22Rv1 (cell line): Measurements from ENCODE around the gene RIOX2.

ENCODE experiments used
- ZFX ChIP-seq: fragments of 450-650 bp; IDR thresholded peaks from 2 replicates; pipeline ENCODE4 v1.6.1; 2017; ENCODE audit warnings: antibody characterized with exemption, borderline replicate concordance
- TF ChIP-seq, protein P1 (sequence below): fragments of 450-650 bp; IDR thresholded peaks from 2 replicates; pipeline ENCODE4 v1.5.1; 2017; ENCODE audit warnings: mild to moderate bottlenecking

DNA sequence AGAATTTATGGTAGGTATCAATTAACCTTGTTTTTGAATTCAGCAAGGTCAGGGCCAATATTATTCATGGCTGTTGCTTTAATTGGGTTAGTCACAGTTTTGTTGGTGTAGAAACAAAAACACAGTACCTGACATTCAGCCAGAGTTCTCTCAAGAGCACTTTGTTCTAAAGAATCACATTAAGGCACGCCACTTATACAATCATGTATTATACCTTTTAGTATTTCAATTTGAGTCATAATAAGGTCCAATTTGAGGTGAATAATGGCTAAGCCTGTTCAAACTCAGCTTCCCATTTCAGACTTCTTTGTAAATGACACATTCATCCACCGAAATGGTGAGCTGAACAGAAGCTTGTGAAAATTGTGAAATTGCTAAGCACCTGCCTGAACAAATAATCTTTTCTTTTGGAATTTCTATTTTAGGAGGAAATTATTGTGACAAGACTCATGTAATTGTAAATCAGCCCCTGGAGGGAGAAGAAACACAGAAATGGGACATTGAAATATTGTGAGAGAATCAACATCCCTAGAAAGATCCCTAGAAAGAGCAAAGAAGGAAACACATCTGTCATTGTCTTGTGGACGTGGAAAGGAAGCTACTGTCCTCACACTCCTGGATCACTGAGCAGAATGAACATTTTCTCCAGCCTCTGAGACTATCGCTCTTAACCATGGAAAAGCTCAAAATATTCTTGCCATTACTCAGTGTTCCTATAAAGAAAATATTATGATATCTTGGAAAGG is 29.3 kb downstream of the RIOX2 start:
- TF ChIP-seq, protein P1, sequence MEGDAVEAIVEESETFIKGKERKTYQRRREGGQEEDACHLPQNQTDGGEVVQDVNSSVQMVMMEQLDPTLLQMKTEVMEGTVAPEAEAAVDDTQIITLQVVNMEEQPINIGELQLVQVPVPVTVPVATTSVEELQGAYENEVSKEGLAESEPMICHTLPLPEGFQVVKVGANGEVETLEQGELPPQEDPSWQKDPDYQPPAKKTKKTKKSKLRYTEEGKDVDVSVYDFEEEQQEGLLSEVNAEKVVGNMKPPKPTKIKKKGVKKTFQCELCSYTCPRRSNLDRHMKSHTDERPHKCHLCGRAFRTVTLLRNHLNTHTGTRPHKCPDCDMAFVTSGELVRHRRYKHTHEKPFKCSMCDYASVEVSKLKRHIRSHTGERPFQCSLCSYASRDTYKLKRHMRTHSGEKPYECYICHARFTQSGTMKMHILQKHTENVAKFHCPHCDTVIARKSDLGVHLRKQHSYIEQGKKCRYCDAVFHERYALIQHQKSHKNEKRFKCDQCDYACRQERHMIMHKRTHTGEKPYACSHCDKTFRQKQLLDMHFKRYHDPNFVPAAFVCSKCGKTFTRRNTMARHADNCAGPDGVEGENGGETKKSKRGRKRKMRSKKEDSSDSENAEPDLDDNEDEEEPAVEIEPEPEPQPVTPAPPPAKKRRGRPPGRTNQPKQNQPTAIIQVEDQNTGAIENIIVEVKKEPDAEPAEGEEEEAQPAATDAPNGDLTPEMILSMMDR: no peak
- TF ChIP-seq ZFX: no peak
